Kidney glomerular epithelial cell (primary cell): ENCODE results near the gene EGFR.

Experiments used
- DNase-seq: peaks from one replicate; lab custom pipeline; 2025; lab: John Stamatoyannopoulos, UW

Gene EGFR

GRCh38 chr7:55190511-55191160, 171.8 kb downstream of the EGFR start:
- DNase-seq = no peak

DNA sequence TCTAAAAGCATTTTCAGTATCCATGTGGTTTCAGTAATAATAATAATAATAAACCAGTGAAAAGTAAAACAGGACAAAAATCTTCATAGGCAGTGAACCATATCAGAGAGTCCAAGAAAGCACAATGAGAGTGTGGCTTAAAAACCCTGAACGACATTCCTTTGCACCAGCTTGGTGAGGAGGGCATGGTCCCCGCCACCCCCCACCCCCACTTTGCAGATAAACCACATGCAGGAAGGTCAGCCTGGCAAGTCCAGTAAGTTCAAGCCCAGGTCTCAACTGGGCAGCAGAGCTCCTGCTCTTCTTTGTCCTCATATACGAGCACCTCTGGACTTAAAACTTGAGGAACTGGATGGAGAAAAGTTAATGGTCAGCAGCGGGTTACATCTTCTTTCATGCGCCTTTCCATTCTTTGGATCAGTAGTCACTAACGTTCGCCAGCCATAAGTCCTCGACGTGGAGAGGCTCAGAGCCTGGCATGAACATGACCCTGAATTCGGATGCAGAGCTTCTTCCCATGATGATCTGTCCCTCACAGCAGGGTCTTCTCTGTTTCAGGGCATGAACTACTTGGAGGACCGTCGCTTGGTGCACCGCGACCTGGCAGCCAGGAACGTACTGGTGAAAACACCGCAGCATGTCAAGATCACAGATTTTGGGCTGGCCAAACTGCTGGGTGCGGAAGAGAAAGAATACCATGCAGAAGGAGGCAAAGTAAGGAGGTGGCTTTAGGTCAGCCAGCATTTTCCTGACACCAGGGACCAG, 172.5 kb downstream of the EGFR start:
- peak; percentile 68 for DNase-seq

DNA sequence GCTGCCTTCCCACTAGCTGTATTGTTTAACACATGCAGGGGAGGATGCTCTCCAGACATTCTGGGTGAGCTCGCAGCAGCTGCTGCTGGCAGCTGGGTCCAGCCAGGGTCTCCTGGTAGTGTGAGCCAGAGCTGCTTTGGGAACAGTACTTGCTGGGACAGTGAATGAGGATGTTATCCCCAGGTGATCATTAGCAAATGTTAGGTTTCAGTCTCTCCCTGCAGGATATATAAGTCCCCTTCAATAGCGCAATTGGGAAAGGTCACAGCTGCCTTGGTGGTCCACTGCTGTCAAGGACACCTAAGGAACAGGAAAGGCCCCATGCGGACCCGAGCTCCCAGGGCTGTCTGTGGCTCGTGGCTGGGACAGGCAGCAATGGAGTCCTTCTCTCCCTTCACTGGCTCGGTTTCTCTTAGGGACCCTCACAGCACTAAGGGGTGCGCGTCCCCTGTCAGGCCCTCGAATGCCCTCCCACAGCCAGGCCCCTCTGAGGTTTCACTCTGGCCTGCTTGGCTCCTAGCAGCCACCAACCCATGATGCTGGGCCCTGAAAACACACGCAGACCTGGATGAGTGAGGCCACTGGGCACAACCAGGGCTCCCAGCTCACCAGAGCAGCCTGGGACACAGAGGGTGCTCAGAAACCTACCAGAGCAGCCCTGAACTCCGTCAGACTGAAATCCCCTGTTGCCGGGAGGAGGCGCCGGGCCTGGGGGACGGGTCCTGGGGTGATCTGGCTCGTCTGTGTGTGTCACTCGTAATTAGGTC, 173.3 kb downstream of the EGFR start:
- DNase-seq = no peak

- DNase-seq = no peak
Observed at GRCh38 chr7:55192723-55193122, 173.9 kb downstream of the EGFR start.

- DNase-seq = no peak
Observed at GRCh38 chr7:55193245-55193644, 174.4 kb downstream of the EGFR start.

DNA sequence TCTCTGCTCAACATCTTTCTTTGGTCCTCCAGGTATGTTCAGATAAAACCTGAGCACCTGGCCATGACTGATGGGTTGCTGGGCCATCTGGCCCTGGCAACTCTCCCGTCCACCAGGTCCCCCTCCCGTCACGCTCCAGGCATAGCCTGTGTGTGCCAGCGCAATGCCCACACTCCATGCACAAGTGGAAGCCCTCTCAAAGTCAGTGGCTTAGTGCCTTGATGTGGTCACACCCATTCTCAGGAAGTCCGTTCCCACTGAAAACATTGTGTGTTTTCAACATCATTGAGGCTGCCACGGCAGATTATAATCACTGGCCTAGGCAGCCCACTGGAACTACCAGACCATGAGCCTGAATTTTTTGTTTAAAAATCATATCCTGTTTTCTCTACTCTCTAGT, 175.7 kb downstream of the EGFR start:
- no peak for DNase-seq

DNA sequence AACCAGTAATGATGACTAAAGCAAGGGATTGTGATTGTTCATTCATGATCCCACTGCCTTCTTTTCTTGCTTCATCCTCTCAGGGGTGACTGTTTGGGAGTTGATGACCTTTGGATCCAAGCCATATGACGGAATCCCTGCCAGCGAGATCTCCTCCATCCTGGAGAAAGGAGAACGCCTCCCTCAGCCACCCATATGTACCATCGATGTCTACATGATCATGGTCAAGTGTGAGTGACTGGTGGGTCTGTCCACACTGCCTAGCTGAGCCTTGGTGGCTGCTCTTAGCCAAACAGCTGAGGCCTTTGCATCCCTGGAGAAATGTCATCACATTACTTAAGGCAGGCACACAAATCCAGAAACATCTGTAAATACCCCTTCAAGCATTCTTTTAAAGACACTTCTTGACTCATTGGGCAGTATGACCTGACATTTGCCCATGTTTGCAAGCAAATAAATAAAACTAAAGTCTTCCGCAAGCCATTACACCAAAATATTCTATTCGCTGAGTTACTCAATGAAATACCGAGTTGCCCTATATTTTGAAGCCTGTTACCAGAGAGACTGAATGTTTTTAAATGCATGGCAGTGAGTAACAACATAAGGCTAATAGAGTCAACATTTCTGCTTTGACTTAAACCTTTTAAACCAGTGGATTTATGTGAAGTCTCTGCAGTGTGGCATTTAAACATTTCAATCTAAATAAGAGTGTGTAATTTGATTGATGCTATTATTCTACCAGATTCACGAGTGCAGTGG, 180.0 kb downstream of the EGFR start:
- no peak for DNase-seq

DNA sequence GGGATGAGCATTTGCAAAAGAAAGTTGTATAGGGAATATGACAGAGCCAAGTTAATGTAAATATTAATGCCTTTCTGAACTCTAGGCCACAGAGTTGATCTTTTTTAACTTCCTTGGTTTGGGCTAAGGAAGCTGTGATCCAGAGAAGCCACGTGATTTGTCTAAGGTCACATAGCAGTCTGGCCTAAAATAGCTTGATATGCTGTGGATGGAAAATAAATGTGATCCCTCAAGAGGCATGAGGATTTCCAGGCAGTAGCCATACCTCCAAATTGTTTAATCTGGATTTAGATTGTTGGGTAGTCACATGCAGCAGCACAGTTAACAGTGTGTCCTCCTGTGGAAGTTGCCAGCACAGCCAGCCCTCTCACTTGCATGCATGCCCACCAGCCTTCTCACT, 180.6 kb downstream of the EGFR start:
- no peak for DNase-seq

GRCh38 chr7:55200441-55200840, 181.6 kb downstream of the EGFR start:
- no peak for DNase-seq

- DNase-seq = no peak
Observed at GRCh38 chr7:55202150-55202913, 183.5 kb downstream of the EGFR start.

DNA sequence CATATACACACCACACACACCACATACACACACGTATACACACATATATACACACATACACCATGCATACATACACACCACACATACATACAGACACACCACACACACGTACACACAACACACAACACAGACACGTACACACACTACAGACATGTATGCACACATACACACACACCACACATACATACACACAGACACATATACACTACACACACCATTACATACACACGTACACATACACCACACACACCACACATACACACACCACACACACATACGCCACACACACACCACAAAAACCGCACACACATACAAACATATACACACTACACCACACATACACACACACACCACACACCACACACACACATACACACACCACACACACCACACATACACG, 184.5 kb downstream of the EGFR start:
- DNase-seq = no peak

DNA sequence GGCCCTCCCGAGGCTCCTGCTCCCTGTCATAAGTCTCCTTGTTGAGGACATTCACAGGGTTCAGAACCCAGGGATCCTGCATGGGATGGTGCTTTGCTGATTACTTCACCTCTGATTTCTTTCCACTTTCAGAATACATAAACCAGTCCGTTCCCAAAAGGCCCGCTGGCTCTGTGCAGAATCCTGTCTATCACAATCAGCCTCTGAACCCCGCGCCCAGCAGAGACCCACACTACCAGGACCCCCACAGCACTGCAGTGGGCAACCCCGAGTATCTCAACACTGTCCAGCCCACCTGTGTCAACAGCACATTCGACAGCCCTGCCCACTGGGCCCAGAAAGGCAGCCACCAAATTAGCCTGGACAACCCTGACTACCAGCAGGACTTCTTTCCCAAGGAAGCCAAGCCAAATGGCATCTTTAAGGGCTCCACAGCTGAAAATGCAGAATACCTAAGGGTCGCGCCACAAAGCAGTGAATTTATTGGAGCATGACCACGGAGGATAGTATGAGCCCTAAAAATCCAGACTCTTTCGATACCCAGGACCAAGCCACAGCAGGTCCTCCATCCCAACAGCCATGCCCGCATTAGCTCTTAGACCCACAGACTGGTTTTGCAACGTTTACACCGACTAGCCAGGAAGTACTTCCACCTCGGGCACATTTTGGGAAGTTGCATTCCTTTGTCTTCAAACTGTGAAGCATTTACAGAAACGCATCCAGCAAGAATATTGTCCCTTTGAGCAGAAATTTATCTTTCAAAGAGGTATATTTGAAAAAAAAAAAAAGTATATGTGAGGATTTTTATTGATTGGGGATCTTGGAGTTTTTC, 186.5 kb downstream of the EGFR start:
- no peak for DNase-seq

GRCh38 chr7:55206235-55207029, 187.6 kb downstream of the EGFR start:
- DNase-seq = no peak

GRCh38 chr7:55207436-55208125, 188.8 kb downstream of the EGFR start:
- DNase-seq = no peak

DNA sequence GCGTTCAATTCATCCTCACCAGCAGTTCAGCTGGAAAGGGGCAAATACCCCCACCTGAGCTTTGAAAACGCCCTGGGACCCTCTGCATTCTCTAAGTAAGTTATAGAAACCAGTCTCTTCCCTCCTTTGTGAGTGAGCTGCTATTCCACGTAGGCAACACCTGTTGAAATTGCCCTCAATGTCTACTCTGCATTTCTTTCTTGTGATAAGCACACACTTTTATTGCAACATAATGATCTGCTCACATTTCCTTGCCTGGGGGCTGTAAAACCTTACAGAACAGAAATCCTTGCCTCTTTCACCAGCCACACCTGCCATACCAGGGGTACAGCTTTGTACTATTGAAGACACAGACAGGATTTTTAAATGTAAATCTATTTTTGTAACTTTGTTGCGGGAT, 190.5 kb downstream of the EGFR start:
- DNase-seq = no peak

DNA sequence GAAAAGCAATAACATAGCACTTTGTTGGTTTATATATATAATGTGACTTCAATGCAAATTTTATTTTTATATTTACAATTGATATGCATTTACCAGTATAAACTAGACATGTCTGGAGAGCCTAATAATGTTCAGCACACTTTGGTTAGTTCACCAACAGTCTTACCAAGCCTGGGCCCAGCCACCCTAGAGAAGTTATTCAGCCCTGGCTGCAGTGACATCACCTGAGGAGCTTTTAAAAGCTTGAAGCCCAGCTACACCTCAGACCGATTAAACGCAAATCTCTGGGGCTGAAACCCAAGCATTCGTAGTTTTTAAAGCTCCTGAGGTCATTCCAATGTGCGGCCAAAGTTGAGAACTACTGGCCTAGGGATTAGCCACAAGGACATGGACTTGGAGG, 191.4 kb downstream of the EGFR start:
- DNase-seq = no peak

- DNase-seq = no peak
Observed at GRCh38 chr7:55210716-55211115, 191.9 kb downstream of the EGFR start.

DNA sequence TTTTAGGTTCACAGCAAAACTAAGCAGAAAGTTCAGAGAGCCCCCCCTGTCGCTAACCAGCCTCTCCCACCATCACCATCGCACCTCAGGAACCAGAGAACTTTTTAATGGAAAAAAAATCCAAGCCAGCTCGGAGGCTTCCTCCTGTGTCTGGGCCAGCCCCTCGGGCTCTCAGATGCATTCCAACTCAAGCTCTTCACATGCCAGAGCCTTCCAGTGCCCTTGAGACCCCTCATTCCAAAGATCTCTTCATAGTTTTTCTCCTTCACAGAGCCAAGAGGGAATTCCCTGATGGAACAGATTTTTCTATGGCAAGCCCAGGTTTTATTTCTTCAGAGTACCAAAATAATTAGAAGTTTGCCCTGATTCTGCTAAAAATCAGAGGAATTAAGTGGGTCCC, 192.9 kb downstream of the EGFR start:
- no peak for DNase-seq

DNA sequence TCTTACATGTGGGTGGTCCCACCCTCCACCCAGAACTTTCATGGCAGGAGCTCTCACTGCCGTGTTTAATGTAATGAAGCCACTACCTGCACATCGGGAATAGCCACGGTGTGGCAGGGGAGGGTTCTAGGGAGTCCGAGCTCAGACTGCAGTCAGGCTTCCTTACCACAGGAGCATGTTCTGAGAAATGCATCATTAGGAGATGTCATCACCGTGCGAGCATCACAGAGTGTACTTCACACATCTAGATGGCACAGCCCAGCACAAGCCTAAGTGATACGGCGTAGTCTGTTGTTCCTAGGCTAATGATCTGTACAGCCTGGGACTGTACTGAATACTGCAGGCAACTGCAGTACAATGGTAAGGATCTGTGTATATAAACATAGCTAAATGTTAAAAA, 193.4 kb downstream of the EGFR start:
- DNase-seq = no peak
